GM19452 (cell line): ENCODE measurements around the gene SOBP.
"Not testable (repeated sequence)": the region's sequence is repeated elsewhere in the genome, so short reads cannot be mapped to it uniquely, and the experiment has no call there.

ENCODE experiments used
- ATAC-seq: cut with Tn5 transposase; IDR thresholded peaks from one replicate; pipeline ENCODE4 v1.9.1; 2021; ENCODE audit not compliant: unreplicated experiment

Gene SOBP, protein sequence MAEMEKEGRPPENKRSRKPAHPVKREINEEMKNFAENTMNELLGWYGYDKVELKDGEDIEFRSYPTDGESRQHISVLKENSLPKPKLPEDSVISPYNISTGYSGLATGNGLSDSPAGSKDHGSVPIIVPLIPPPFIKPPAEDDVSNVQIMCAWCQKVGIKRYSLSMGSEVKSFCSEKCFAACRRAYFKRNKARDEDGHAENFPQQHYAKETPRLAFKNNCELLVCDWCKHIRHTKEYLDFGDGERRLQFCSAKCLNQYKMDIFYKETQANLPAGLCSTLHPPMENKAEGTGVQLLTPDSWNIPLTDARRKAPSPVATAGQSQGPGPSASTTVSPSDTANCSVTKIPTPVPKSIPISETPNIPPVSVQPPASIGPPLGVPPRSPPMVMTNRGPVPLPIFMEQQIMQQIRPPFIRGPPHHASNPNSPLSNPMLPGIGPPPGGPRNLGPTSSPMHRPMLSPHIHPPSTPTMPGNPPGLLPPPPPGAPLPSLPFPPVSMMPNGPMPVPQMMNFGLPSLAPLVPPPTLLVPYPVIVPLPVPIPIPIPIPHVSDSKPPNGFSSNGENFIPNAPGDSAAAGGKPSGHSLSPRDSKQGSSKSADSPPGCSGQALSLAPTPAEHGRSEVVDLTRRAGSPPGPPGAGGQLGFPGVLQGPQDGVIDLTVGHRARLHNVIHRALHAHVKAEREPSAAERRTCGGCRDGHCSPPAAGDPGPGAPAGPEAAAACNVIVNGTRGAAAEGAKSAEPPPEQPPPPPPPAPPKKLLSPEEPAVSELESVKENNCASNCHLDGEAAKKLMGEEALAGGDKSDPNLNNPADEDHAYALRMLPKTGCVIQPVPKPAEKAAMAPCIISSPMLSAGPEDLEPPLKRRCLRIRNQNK

DNA sequence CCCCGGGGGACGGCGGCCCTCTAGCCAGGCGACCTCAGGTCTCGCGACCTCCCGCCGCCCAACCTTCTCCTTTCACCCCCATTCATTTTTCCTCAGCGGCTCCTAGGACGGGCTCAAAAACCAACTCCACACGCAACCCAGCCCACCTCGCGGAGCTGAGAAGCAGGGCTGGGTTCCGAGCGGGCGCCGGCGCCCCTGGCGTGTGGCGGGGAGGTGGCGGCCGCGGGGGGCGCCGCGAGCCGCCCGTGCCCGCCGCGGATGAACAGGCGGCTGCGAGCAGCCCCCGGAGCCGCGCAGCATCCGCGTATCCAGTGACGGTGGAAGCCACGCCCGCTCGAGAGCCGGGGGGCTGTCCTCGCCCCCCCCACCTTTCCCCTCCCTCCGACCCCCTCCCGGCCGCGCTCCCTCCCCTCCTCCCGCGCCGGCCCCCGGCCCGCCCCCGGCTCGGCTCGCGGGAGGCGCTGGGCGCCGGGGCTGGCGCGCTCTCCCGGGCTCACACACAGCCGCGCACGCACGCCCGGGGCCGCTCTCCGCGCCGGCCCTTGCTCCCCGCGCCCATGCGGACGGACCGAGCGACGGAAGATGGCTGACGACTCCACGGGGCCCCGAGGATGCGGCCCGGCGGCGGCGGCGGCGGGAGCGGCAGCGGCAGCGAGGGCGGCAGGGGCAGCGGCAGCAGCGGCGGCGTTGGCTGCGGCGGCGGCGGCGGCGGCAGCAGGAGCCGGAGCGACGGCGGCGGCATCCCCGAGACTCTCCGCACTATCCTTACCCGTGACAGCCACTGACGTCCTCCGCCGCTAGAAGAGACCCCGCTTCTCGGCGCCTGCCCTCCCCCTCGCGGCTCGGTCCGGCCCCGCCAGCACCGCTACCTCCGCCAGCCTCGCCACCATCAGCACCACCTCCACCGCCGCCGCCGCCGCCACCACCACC lies at the start of gene SOBP:
Gene SOBP, plus strand, starts transcription at position 482 of the 930 bp plus-strand sequence. CDS start 500 bp downstream, outside the sequence.
- ATAC-seq = no peak

DNA sequence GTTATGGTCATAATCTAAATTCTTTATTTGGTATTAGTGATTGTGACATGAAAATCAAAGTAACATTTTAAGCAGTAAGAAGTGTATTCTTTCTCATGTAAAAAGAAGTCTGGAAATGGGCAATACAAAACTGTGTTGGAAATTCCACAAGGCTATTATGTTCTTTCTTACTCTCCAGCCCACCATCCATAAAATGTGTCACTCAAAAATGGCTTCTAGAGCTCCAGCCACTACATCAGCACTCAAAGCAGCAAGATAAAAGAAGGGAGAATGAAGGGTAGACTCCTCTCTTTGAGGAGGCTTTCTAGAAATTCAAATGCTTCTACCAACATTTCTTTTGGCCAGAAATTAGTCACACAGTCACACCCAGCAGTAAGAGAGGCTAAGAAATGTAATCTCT lies 49.0 kb upstream of the SOBP start:
- no peak for ATAC-seq

DNA sequence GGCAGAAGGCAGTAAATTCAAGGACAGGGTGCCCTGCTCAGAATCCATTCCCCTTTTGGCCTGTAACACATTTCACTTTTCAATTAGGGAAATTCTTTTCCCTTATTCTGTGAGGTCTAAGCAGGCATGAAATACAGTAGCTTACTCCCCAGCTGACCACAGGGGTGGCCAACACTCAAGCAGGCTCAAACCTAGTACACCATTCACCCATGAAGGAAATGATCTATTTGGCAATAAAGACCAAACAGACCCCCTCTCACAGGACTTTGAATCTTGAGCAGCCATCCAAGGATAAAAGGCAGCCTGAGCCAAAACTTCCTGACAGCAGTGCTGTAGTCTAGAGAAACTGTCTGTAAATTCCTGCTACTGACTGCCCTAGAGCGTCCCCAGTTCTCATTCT lies 48.2 kb upstream of the SOBP start:
- no peak for ATAC-seq

DNA sequence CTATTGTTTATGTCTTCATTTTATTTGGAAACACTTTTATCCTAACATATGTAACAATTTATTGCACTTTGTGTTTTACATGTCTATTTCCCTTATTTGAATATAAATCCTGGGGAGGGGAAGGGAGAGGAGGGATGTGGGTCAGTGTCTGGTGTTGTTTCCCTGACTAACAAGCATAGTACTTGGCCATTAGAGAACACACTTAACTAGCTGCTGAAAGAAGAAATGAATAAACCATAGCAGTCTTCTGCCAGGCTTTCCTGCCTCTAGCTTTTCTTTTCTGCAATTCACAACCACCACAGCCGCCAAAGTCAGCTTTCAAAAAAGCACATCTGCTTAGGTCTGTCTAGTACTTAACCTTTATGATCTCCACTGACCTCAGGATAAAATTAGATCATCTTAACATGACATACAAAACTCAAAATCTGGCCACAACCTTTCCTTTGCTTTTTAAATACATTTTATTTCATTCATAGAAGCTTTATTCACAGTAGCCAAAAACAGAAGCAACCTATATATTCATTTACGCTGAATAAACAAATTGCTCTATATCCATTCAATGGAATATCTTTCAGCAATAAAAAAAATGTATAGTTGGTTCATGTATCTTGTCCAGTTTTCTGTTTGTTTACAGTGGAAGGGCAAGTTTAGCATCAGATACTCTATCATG lies 46.8 kb upstream of the SOBP start:
- no peak for ATAC-seq

DNA sequence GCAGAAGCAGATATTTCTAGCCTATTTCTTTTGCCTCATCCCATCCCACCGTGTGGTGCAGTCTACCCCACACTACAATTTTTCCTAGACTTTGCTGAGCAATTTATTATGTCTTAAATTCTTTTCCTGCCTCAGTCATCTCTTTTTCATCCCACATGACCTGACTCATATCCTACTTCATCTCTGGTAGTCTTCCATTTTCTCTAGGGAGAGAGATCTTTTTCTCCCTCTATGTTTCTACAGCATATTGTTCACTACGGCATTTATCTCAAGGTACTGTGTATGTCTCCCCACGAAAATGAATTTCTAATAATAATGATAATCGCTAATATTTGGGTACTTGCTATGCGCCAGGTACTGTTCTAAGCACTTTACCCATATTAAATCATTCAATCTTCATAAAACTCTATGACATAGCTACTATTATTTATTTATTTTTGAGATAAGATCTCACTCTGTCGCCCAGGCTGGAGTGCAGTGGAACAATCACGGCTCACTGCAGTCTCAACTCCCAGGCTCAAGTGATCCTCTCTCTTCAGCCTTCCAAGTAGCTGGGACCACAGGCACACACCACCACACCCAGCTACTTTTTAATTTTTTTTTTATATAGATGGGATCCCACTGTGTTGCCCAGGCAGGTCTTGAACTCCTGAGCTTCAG lies 46.2 kb upstream of the SOBP start:
- no peak for ATAC-seq

DNA sequence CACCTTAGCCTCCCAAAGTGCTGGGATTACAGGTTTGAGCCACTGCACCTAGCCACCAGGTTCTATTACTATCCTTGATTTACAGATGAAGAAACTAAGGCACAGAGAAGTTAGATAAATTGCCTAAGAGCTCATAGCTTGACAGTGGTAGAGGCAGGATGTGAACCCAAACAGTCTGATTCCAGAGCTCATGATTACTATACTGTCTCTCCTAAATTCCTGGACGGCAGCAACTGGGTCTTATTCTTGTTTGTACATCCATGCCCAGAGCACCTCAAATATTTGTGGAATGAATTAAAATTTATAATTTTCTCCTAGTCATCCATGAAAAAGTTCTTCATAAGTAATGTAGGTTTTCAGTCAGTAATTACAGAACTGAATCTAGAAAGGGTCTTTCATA lies 45.6 kb upstream of the SOBP start:
- no peak for ATAC-seq

DNA sequence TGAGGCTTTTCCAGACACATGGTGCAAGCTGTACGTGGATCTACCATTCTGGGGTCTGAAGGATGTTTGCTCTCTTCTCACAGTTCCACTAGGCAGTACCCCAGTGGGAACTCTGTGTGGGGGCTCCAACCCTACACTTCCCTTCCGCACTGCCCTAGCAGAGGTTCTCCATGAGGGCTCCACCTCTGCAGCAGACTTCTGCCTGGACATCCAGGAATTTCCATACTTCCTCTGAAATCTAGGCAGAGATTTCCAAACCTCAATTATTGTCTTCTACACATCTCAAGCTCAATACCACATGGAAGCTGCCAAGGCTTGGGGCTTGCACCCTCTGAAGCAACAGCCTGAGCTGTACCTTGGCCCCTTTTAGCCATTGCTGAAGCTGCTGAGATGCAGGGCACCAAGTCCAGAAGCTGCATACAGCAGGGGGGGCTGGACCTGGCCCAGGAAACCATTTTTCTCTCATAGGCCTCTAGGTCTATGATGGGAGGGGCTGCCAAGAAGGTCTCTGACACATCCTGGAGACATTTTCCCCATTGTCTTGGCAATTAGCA lies 42.2 kb upstream of the SOBP start:
- no peak for ATAC-seq

DNA sequence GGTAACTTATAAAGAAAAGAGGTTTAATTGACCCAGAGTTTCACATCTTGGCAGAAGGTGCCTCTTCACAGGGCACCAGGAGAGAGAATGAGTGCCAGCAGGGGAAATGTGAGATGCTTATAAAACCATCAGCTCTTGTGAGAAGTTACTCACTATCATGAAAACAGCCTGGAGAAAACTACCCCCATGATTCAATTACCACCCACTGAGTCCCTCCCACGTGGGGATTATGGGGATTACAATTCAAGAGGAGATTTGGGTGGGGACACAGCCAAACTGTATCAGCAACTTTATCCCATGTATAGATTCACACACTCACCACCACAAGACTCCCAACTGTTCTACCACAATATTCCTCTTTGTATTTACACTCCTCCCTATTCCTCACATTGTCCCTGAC lies 41.1 kb upstream of the SOBP start:
- no peak for ATAC-seq

DNA sequence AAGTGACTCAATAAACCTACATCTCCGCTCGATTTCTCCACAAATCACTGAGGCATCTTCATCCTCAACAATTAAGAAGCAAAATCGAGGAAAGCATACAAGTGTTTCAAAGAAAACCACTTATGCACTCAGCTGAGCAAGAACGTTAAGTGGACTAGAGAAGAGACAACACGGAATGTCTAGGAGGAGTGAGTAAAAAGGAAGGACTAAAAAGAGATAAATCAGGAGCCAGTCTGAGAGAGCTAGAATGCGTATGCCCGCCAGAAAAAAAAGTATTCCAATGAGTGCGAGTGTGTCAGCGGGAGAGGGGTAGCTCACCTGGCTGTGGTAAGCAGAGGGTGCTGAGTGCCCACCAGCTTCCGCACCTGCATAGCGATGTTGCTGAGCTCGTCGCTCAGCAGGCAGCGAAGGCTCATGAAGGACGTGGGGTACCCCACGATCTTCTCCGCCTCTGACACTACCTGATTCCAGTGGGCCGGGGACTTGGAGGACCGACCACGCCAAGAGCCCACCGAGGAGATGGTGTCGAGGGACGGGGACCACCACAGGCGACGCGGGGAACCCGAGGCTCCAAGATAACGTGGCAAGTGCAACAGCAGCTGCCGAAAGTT lies 31.1 kb upstream of the SOBP start:
- peak; percentile 17 for ATAC-seq

DNA sequence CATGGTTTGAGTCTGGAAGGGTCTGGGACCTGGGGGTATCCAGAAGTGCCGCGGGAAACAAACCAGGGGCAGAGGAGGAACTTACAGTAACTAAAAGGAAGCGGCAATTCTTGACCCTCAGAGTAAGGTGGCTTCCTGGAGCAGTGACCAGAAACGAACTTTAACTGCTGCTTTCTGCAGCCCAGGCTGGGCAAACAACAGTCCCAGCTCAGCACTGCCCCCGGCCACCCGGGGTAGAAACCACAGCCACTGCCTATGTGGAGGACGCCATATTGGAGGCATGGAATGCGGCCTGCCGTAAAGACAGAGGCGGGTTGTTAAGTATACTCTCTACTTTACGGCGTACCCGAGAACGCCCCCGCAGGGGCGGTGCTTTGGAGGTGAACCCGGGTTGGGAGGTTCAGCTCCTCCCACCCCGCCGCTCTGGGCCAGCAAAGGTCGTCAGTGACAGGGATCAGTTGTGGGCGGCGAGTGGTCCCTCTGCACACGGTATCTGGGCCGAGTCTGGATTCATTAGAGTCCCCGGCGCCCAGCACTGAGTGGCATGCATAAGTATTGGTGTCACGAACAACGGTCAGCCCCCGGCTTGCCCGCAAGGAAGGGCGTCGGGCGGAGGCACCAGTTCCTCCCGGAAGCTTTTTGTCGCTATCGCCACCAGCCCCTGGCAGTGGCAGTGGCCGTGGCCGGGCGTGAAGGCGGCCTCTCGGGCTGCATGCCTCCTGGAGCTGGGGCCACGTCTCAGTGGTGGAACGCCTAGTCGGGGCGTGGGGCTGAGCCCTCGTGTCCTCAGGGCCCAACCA lies 30.4 kb upstream of the SOBP start, which contains the start of gene PDSS2:
Gene PDSS2, minus strand, starts transcription at position 282 of the 800 bp plus-strand sequence. Its CDS starts 279 bp downstream, at position 3.
- ATAC-seq = peak; percentile 95

DNA sequence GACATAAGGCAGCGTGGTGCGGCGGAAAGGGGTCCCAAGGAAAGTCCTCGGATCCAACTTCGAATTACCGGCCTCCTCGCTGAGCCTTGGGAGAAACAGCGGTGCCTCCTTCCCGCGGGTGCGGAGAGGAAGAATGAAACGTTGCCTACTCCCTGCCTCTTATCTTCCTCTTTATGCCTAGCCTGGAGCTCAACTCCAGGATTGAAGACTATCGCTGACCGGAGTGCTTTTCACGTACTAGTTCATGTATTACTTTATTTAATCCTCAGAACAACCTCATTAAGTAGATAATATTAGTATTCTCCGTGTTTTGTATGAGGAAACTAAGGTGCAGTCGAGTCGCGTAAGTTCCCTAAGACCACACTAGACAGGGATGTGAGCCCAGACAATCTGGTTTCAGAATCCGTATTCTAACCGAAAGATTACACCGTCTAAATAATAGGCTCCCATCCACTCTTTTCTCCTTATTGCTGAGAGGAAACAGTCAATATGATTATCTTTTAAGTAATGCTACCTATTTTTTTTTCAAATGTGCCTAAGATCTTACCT lies 29.8 kb upstream of the SOBP start:
- no peak for ATAC-seq

DNA sequence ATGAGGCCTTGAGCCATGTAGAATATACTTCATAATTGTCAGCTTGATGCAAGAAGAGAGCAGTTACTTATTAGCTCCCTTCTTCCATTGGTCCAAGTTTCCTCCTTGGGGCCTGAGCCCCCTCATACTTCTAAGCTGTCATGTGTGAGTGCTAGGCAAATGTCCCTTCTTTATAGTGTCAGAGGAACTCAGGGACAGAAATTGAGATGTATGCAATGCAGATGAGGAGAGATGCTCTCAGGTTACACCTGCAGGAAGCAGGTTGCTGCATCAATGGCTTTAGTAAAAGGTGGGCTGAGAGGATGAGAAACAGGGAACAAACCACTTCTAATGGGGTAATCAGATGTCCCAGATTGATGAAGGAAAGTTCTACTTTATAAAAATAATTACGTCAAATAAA lies 23.9 kb upstream of the SOBP start:
- no peak for ATAC-seq

DNA sequence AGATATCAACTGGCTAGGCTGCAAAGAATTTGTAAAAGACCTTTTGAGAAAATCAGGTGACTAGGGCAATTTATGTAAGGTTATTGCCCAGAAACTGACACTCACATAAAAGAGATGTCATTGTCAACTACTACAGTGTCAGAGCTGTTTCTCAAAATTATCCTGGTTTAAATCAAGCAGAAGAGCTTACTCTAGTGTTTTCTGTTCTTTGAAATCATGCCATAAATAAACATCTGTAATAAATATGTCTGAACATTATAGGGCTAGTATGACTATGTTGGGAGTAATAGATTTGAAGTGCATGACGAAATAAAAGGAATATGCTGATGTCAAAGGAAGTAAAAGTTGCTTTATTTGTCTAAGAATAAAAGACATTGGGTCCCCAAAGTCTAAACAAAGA lies 19.6 kb upstream of the SOBP start:
- ATAC-seq = no peak

DNA sequence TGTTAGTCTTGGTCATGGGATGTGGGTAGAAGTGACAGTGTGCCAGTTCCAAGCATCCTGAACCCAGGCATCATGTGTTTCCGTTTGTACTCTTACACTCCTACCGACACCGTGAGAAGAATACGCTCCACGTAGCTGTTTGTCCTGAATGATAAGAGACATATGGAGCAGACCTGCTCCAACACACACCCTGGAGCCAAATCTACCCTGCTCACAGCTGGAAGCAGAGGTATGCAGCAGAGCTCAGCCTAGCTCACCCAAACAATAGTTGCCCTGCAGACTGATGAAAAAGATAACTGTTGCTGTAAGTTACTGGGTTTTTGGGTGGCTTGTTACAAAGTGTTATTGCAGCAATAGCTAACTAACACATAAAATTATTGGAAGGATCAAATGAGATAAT lies 16.3 kb upstream of the SOBP start:
- ATAC-seq = no peak

DNA sequence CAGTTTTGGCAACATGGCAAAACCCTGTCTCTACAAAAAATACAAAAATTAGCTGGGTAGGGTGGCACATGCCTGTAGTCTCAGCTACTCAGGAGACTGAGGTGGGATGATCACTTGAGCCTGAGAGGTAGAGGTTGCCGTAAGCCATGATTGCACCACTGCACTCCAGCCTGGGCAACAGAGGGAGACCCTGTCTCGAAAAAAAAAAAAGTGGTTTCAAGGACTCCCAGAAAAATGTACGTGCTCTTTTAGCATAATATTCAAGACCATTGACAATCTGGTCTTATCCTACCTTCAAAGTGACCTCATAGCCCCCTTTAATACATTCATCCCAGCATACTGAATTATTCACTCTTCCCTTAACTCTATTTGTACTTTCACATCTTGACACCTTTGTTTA lies 14.6 kb upstream of the SOBP start:
- ATAC-seq = not testable (repeated sequence)

DNA sequence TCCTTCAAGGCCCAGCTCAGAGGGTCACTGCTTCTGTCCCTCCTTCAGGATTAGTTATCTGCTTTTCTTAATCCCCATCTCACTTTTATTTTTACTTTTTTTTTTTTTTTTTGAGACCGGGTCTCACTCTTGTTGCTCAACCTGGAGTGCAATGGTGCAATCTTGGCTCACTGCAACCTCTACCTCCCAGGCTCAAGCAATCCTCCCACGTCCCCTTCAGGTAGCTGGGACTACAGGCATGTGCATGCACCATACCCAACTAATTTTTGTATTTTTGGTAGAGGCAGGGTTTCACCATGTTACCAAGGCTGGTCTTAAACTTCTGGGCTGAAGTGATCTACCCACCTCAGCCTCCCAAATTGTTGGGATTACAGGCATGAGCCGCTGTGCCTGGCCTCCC lies 14.1 kb upstream of the SOBP start:
- ATAC-seq = not testable (repeated sequence)

DNA sequence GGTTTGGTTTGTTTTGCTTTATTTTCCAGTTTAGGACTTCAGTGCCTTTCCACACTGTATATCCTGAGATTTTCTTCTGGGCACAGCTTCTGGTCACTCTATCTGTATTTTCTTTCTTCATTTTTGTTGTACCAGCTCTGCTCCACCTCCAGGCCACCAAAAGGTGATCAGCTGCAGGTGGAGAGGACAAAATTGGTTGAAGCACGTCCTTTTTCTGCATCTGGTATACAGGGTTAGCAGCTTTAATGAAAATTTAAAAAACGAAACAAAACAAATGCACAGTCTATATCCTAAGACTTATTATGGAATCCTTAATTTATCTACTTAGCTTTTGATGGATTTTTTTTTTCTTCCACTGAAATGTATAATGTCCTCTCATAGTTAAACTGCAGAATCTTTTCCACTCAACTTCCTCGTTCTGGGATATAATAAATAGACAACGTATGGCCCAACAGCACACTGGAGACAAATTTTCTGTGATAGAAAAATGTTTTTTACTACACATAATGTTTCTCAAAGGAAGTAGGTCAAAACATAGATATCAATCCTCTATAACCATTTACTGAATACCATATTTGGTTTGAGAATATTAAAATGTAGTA lies 10.7 kb upstream of the SOBP start:
- no peak for ATAC-seq

DNA sequence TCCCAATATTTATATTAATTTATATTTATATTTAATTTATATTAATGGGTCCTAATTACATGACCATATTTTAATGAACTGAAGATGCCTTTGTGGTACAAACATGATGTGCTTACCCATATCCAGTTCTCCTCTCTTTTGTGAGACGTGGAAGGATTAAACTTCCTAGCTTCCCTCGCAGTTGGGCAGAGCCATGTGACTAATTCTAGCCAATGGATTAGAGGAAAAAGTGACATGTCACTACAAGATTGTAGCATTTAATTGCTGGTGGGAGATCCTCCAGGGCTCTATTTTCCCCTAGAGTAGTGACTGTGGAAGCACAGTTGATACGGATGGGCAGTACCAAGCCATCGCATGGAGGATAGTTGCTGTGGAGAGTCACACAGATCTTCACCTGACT lies 4.8 kb upstream of the SOBP start:
- no peak for ATAC-seq
